Right lobe of liver (tissue), 6 donors: ENCODE measurements around the gene PLPP7. TPM values are rescaled to one million over a fixed set of nuclear protein-coding genes. Genes with fewer than 3 reads are reported as not detected.

Experiments
- ATAC-seq, 4 donors: fragments of 200-7000 bp; cut with Tn5 transposase; one replicate each; pipeline ENCODE4 v1.9.1; 2020; ENCODE audit warnings: mild to moderate bottlenecking in 4 of 4, moderate library complexity in 4 of 4
- DNase-seq, 3 donors: peaks; one replicate each; pipeline ENCODE4 v3.0.0-alpha.2; 2020
- H3K27ac ChIP-seq, 3 donors: fragments of 200-600 bp; one replicate each; pipeline ENCODE4 v1.8.0; 2022
- H3K27me3 ChIP-seq, 2 donors: fragments of 200-600 bp; one replicate each; pipeline ENCODE4 v1.8.0; 2022
- H3K36me3 ChIP-seq, 4 donors: fragments of 200-600 bp; sonication (generic) in 1 of 4; one replicate each; pipeline versions ENCODE4 v1.5.1 to v1.8.0; 2017 to 2022; ENCODE audit warnings: control low read depth in 1 of 4
- H3K4me1 ChIP-seq, 4 donors: fragments of 200-600 bp; sonication (generic) in 1 of 4; one replicate each; pipeline versions ENCODE4 v1.5.1 to v1.8.0; 2017 to 2022; ENCODE audit warnings: control low read depth in 1 of 4
- H3K4me3 ChIP-seq, 3 donors: fragments of 200-600 bp; one replicate each; pipeline ENCODE4 v1.8.0; 2022
- H3K9me3 ChIP-seq, 4 donors: fragments of 200-600 bp; sonication (generic) in 1 of 4; one replicate each; pipeline versions ENCODE4 v1.5.1 to v1.8.0; 2017 to 2022; ENCODE audit warnings: control low read depth in 1 of 4
- CTCF ChIP-seq, 4 donors: fragments of 200-600 bp in 3 of 4; fragments of 450-650 bp in 1 of 4; IDR thresholded peaks; one replicate each; pipeline versions ENCODE4 v1.5.1 to v1.8.0; 2016 to 2022; ENCODE audit warnings: antibody characterized with exemption in 4 of 4, mild to moderate bottlenecking in 2 of 4
- POLR2A ChIP-seq: fragments of 450-650 bp; IDR thresholded peaks from one replicate; pipeline ENCODE4 v1.6.1; 2017; ENCODE audit warnings: antibody characterized with exemption, mild to moderate bottlenecking
- WGBS: methylation state at CpG from one replicate; pipeline ENCODE4 v1.1.6; 2018; ENCODE audit warnings: low coverage, low lambda C conversion rate; ENCODE audit not compliant: insufficient coverage; ENCODE audit errors: missing lambda C conversion rate; 5-methylcytosine and 5-hydroxymethylcytosine counted together
- intact Hi-C, 2 donors: fragments of 100-400 bp; cut with DNase I; formaldehyde crosslinking; loops; one replicate each; pipeline versions ENCODE4 v1.11.2 to v1.14.1; 2022
- total RNA-seq, 6 experiments: library from RNA; depleted of rRNA in 2 of 6; stranded (reverse); fragments of >200 nt in 2 of 6; fragmentation: NEBNext Ultra II Directional in 3 of 6; extraction: Animal tissue kit (Norgen Biotek cat#: 25700) in 3 of 6; gene quantifications; one replicate each; pipeline versions ENCODE4 v1.1.0 to v1.2.4, GENCODE V29; 2016 to 2023
- donor health status: DM: no; HTN: yes; CAD: no.
- donor health status: DM: no; HTN: no; CAD: no.
- donor health status: DM: no; HTN: no; CAD: no.
- donor health status: DM: no; HTN: yes; CAD: no.
- donor health status: DM: no; HTN: yes; CAD: no.

PLPP7 gene
- total RNA-seq, 6 experiments from 2014 or later, result 0.11 to 0.43 (median 0.22) TPM; not detected in 1

- no peaks in the 10 kb centered on the region for H3K9me3 ChIP-seq
- WGBS, result 85% methylated on average over 9 of the region's 9 CpGs
- no peak overlapping the region for H3K27ac ChIP-seq
- ATAC-seq (no peak), DNase-seq (no peak)
- intact Hi-C loops, result no loop called here
- no peaks in the 10 kb centered on the region for H3K27me3 ChIP-seq
- TF ChIP-seq POLR2A (no peak), CTCF (IDR thresholded peaks at IDR 0.05) (no peak)
- H3K4me3 ChIP-seq, result no peak overlapping the region
- no peaks in the 10 kb centered on the region for H3K4me1 ChIP-seq
- H3K36me3 ChIP-seq, result no peaks in the 10 kb centered on the region
Observed at GRCh38 chr9:131296460-131296859, 6.9 kb downstream of the PLPP7 start.

GRCh38 chr9:131296906-131297500, 7.5 kb downstream of the PLPP7 start:
- no peaks in the 10 kb centered on the region for H3K36me3 ChIP-seq
- H3K4me1 ChIP-seq, result no peaks in the 10 kb centered on the region
- H3K27me3 ChIP-seq, result no peaks in the 10 kb centered on the region
- H3K9me3 ChIP-seq, result no peaks in the 10 kb centered on the region
- no peak overlapping the region for H3K4me3 ChIP-seq
- H3K27ac ChIP-seq, result no peak overlapping the region
- intact Hi-C loops, result no loop called here
- ATAC-seq, result no peak
- DNase-seq, result no peak
- WGBS, result 60% methylated on average over 1 of the region's 8 CpGs
- TF ChIP-seq POLR2A, result no peak
- no peak for TF ChIP-seq CTCF (IDR thresholded peaks at IDR 0.05)

- Histone ChIP-seq H3K9me3 (no peaks in the 10 kb centered on the region), H3K27ac (no peak overlapping the region), H3K36me3 (no peaks in the 10 kb centered on the region), H3K4me3 (no peak overlapping the region), H3K27me3 (no peaks in the 10 kb centered on the region), H3K4me1 (no peaks in the 10 kb centered on the region)
- TF ChIP-seq CTCF (IDR thresholded peaks at IDR 0.05) (no peak), POLR2A (no peak)
- WGBS, result 39% methylated on average over 7 of the region's 11 CpGs
- ATAC-seq, result no peak
- intact Hi-C loops, result no loop called here
- DNase-seq, result no peak
Observed at GRCh38 chr9:131297903-131298302, 8.4 kb downstream of the PLPP7 start.

GRCh38 chr9:131298341-131298740, 8.8 kb downstream of the PLPP7 start:
- WGBS, result 82% methylated on average over 2 of the region's 5 CpGs
- H3K27ac ChIP-seq, result no peak overlapping the region
- ATAC-seq, result no peak

More at GRCh38 chr9:131298341-131298740, 8.8 kb downstream of the PLPP7 start:
- no peak for DNase-seq
- H3K4me3 ChIP-seq, result no peak overlapping the region
- H3K27me3 ChIP-seq, result no peaks in the 10 kb centered on the region
- H3K9me3 ChIP-seq, result no peaks in the 10 kb centered on the region
- TF ChIP-seq POLR2A (no peak), CTCF (IDR thresholded peaks at IDR 0.05) (no peak)
- H3K4me1 ChIP-seq, result no peaks in the 10 kb centered on the region
- no peaks in the 10 kb centered on the region for H3K36me3 ChIP-seq
- intact Hi-C loops, result no loop called here
